ENCODE results near the gene PELI1.

PELI1 gene

GRCh38 chr2:64168201-64168600 is 24.0 kb upstream of the PELI1 start:
- DNase-seq (ENCODE audit: low read depth): no peak
- no peak for TF ChIP-seq CTCF (IDR thresholded peaks at IDR 0.05; ENCODE audit: insufficient read depth, low read depth, low read length, missing control alignments)
- H3K4me3 ChIP-seq (ENCODE audit: low read depth, low read length): no peak overlapping the region

- no peak overlapping the region for H3K4me3 ChIP-seq (ENCODE audit: low read depth, low read length)
- DNase-seq (ENCODE audit: low read depth): no peak
- no peak for TF ChIP-seq CTCF (IDR thresholded peaks at IDR 0.05; ENCODE audit: insufficient read depth, low read depth, low read length, missing control alignments)
These were observed 22.6 kb upstream of the PELI1 start for GRCh38 chr2:64166637-64167420.

- no peak for DNase-seq (ENCODE audit: low read depth)
- TF ChIP-seq CTCF (IDR thresholded peaks at IDR 0.05; ENCODE audit: insufficient read depth, low read depth, low read length, missing control alignments): no peak
These were observed 22.0 kb upstream of the PELI1 start for GRCh38 chr2:64166212-64166611.

GRCh38 chr2:64165706-64166105 is 21.5 kb upstream of the PELI1 start:
- TF ChIP-seq CTCF (IDR thresholded peaks at IDR 0.05; ENCODE audit: insufficient read depth, low read depth, low read length, missing control alignments): no peak
- no peak for DNase-seq (ENCODE audit: low read depth)
- no peak overlapping the region for H3K4me3 ChIP-seq (ENCODE audit: low read depth, low read length)

More at GRCh38 chr2:64166212-64166611, 22.0 kb upstream of the PELI1 start:
- H3K4me3 ChIP-seq (ENCODE audit: low read depth, low read length): no peak overlapping the region

GRCh38 chr2:64164629-64165028 is 20.4 kb upstream of the PELI1 start:
- TF ChIP-seq CTCF (IDR thresholded peaks at IDR 0.05; ENCODE audit: insufficient read depth, low read depth, low read length, missing control alignments): no peak
- no peak for DNase-seq (ENCODE audit: low read depth)
- no peak overlapping the region for H3K4me3 ChIP-seq (ENCODE audit: low read depth, low read length)

GRCh38 chr2:64162516-64162915 is 18.3 kb upstream of the PELI1 start:
- no peak for TF ChIP-seq CTCF (IDR thresholded peaks at IDR 0.05; ENCODE audit: insufficient read depth, low read depth, low read length, missing control alignments)
- H3K4me3 ChIP-seq (ENCODE audit: low read depth, low read length): no peak overlapping the region
- no peak for DNase-seq (ENCODE audit: low read depth)

- no peak for TF ChIP-seq CTCF (IDR thresholded peaks at IDR 0.05; ENCODE audit: insufficient read depth, low read depth, low read length, missing control alignments)
- no peak for DNase-seq (ENCODE audit: low read depth)
- no peak overlapping the region for H3K4me3 ChIP-seq (ENCODE audit: low read depth, low read length)
These were observed 13.6 kb upstream of the PELI1 start for GRCh38 chr2:64157792-64158191.

Measured in GM12865 (cell line).